GM23338 (cell line): ENCODE measurements around the gene CAMTA1. TPM values are rescaled to one million over a fixed set of nuclear protein-coding genes. Genes with fewer than 3 reads are reported as not detected.

Source experiments
- ATAC-seq: fragments of 200-7000 bp; cut with Tn5 transposase; 3 replicates; pipeline ENCODE4 v1.9.1; 2020
- DNase-seq: peaks from one replicate; pipeline ENCODE4 v3.0.0-alpha.2; 2015; ENCODE audit warnings: low spot score
- H2AFZ ChIP-seq: fragments of 200-600 bp; sonication (generic); 2 replicates; pipeline ENCODE4 v1.8.0; 2016; ENCODE audit warnings: antibody characterized with exemption, mild to moderate bottlenecking, moderate library complexity
- H3F3A ChIP-seq: fragments of 200-600 bp; sonication (generic); replicated peaks from 2 replicates; pipeline ENCODE4 v1.8.0; 2017; ENCODE audit warnings: antibody characterized with exemption, mixed run types, low read depth
- H3K27ac ChIP-seq: fragments of 200-600 bp; sonication (generic); 2 replicates; pipeline ENCODE4 v1.6.1; 2016; ENCODE audit warnings: low read depth
- H3K27me3 ChIP-seq: fragments of 200-600 bp; sonication (generic); 2 replicates; pipeline ENCODE4 v1.8.0; 2016; ENCODE audit warnings: mild to moderate bottlenecking, mixed run types, moderate library complexity; ENCODE audit not compliant: insufficient read depth
- H3K36me3 ChIP-seq: fragments of 200-600 bp; sonication (generic); 2 replicates; pipeline ENCODE4 v1.8.0; 2016; ENCODE audit warnings: mild to moderate bottlenecking; ENCODE audit not compliant: insufficient read depth
- H3K4me1 ChIP-seq: fragments of 200-600 bp; sonication (generic); 2 replicates; pipeline ENCODE4 v1.8.0; 2016; ENCODE audit warnings: mild to moderate bottlenecking, moderate library complexity; ENCODE audit not compliant: insufficient read depth
- H3K4me2 ChIP-seq: fragments of 200-600 bp; sonication (generic); 2 replicates; pipeline ENCODE4 v1.7.1; 2017; ENCODE audit warnings: mixed run types
- H3K4me3 ChIP-seq: fragments of 200-600 bp; sonication (generic); 2 replicates; pipeline ENCODE4 v1.6.1; 2016; ENCODE audit warnings: mixed run types
- H3K79me2 ChIP-seq: fragments of 200-600 bp; sonication (generic); replicated peaks from 2 replicates; pipeline ENCODE4 v1.8.0; 2017; ENCODE audit warnings: mild to moderate bottlenecking; ENCODE audit not compliant: insufficient read depth
- H3K9me2 ChIP-seq: fragments of 200-600 bp; sonication (generic); 2 replicates; pipeline ENCODE4 v1.8.0; 2017; ENCODE audit not compliant: insufficient read depth
- H4K20me1 ChIP-seq: fragments of 200-600 bp; sonication (generic); replicated peaks from 2 replicates; pipeline ENCODE4 v1.8.0; 2017; ENCODE audit warnings: mild to moderate bottlenecking; ENCODE audit not compliant: insufficient read depth
- H3K27ac Mint-ChIP-seq: 2 replicates; pipeline ENCODE4 v1.8.0; 2020; ENCODE audit warnings: inconsistent platforms, mild to moderate bottlenecking, moderate library complexity, mixed read lengths
- H3K27me3 Mint-ChIP-seq: 3 replicates; pipeline ENCODE4 v1.8.0; 2022; ENCODE audit warnings: low read depth, mild to moderate bottlenecking, moderate library complexity, mixed read lengths, inconsistent platforms; ENCODE audit not compliant: insufficient read depth, poor library complexity
- H3K36me3 Mint-ChIP-seq: 3 replicates; pipeline ENCODE4 v1.8.0; 2021; ENCODE audit warnings: low read depth, mild to moderate bottlenecking, inconsistent platforms, moderate library complexity, mixed read lengths
- H3K4me1 Mint-ChIP-seq: 3 replicates; pipeline ENCODE4 v1.8.0; 2020; ENCODE audit warnings: mild to moderate bottlenecking, inconsistent platforms, mixed read lengths
- H3K4me3 Mint-ChIP-seq: 3 replicates; pipeline ENCODE4 v1.8.0; 2021; ENCODE audit warnings: moderate library complexity, mild to moderate bottlenecking, inconsistent platforms, mixed read lengths
- H3K9me3 Mint-ChIP-seq: 3 replicates; pipeline ENCODE4 v1.8.0; 2020; ENCODE audit warnings: moderate library complexity, mild to moderate bottlenecking, inconsistent platforms, mixed read lengths
- CREB1 ChIP-seq: fragments of 250-450 bp; sonication (Bioruptor Pico); IDR thresholded peaks from 2 replicates; pipeline ENCODE4 v1.5.0; 2020; ENCODE audit warnings: low read depth, mild to moderate bottlenecking, moderate library complexity
- ETS1 ChIP-seq: IDR thresholded peaks from 2 replicates; pipeline ENCODE4 v1.6.1; 2016; ENCODE audit warnings: antibody characterized with exemption
- EZH2 ChIP-seq: fragments of 200-600 bp; sonication (generic); IDR thresholded peaks from one replicate; pipeline ENCODE4 v1.8.0; 2017; ENCODE audit warnings: antibody characterized with exemption, mild to moderate bottlenecking, low read depth; ENCODE audit not compliant: unreplicated experiment
- EZH2phosphoT487 ChIP-seq: fragments of 200-600 bp; sonication (generic); IDR thresholded peaks from one replicate; pipeline ENCODE4 v1.8.1; 2018; ENCODE audit warnings: antibody characterized with exemption; ENCODE audit not compliant: unreplicated experiment
- JUNB ChIP-seq: IDR thresholded peaks from one replicate; pipeline ENCODE4 v1.6.1; 2016; ENCODE audit warnings: antibody characterized with exemption; ENCODE audit not compliant: unreplicated experiment
- NANOG ChIP-seq: IDR thresholded peaks from 2 replicates; pipeline ENCODE4 v1.6.1; 2016; ENCODE audit warnings: antibody characterized with exemption, borderline replicate concordance
- POLR2AphosphoS5 ChIP-seq: IDR thresholded peaks from 2 replicates; pipeline ENCODE4 v1.6.1; 2016; ENCODE audit warnings: antibody characterized with exemption, low read depth
- REST ChIP-seq: IDR thresholded peaks from one replicate; pipeline ENCODE4 v1.6.1; 2018; ENCODE audit warnings: antibody characterized with exemption; ENCODE audit not compliant: unreplicated experiment
- STAT1 ChIP-seq: IDR thresholded peaks from one replicate; pipeline ENCODE4 v1.6.1; 2016; ENCODE audit warnings: antibody characterized with exemption; ENCODE audit not compliant: unreplicated experiment
- ZNF114 ChIP-seq: fragments of 250-450 bp; sonication (Bioruptor Pico); IDR thresholded peaks from 2 replicates; pipeline ENCODE4 v1.5.0; 2020; ENCODE audit warnings: mild to moderate bottlenecking, moderate library complexity
- ZNF331 ChIP-seq: fragments of 250-450 bp; sonication (Bioruptor Pico); IDR thresholded peaks from 2 replicates; pipeline ENCODE4 v1.5.0; 2020; ENCODE audit warnings: low read depth, mild to moderate bottlenecking, moderate library complexity
- ZNF462 ChIP-seq: fragments of 250-450 bp; sonication (Bioruptor Pico); IDR thresholded peaks from 2 replicates; pipeline ENCODE4 v1.5.0; 2020; ENCODE audit warnings: mild to moderate bottlenecking, moderate library complexity
- polyA plus RNA-seq: library from polyadenylated mRNA; unstranded; fragments of >200 nt; fragmentation: Nextera tagmentation; extraction: Ambion mirVana; gene quantifications from 2 replicates; pipeline ENCODE4 v1.2.1, GENCODE V29; 2016
- total RNA-seq: library from RNA; depleted of rRNA; stranded (reverse); fragments of >200 nt; shearing (Covaris generic); gene quantifications from 2 replicates; pipeline ENCODE4 v1.2.3, GENCODE V29; 2014
- TF ChIP-seq, protein P1 (sequence below), 2 experiments: fragments of 200-600 bp in 1 of 2; sonication (generic) in 1 of 2; conservative IDR thresholded peaks; 2 replicates each; pipeline versions ENCODE4 v1.5.1 to v1.6.1; 2016 to 2017; ENCODE audit warnings: antibody characterized with exemption in 2 of 2, low read depth in 2 of 2, mild to moderate bottlenecking in 2 of 2, moderate library complexity in 1 of 2

The CAMTA1 gene
- total and polyA plus RNA-seq, 2 experiments from 2014 or later = 115 to 519 TPM

GRCh38 chr1:7383671-7384520 is 598.6 kb downstream of the CAMTA1 start:
- Histone ChIP-seq H3F3A (no peaks in the 10 kb centered on the region), H3K4me2 (no peak overlapping the region), H3K36me3 (no peaks in the 10 kb centered on the region), H3K9me2 (no peaks in the 10 kb centered on the region), H3K27me3 (no peaks in the 10 kb centered on the region), H3K27ac (no peak overlapping the region), H3K4me3 (no peak overlapping the region), H3K4me1 (peaks cover 12% of the 10 kb centered on the region), H3K79me2 (no peaks in the 10 kb centered on the region), H4K20me1 (no peaks in the 10 kb centered on the region), H2AFZ (no peak overlapping the region)
- H3K4me1 Mint-ChIP-seq = peaks cover 28% of the 10 kb centered on the region
- H3K9me3 Mint-ChIP-seq = no peaks in the 10 kb centered on the region; the same call in 2 of the 3 replicates
- H3K4me3 Mint-ChIP-seq = no peak overlapping the region
- H3K27ac Mint-ChIP-seq = no peak overlapping the region
- peaks cover 7% of the 10 kb centered on the region for H3K27me3 Mint-ChIP-seq
- ATAC-seq = no peak
- H3K36me3 Mint-ChIP-seq = no peaks in the 10 kb centered on the region
- DNase-seq = no peak
- no peak for TF ChIP-seq EZH2phosphoT487
- TF ChIP-seq ZNF331 (CRISPR knock-in tag) = no peak
- TF ChIP-seq ZNF462 (CRISPR knock-in tag) = no peak
- no peak for TF ChIP-seq JUNB
- TF ChIP-seq, protein P1, sequence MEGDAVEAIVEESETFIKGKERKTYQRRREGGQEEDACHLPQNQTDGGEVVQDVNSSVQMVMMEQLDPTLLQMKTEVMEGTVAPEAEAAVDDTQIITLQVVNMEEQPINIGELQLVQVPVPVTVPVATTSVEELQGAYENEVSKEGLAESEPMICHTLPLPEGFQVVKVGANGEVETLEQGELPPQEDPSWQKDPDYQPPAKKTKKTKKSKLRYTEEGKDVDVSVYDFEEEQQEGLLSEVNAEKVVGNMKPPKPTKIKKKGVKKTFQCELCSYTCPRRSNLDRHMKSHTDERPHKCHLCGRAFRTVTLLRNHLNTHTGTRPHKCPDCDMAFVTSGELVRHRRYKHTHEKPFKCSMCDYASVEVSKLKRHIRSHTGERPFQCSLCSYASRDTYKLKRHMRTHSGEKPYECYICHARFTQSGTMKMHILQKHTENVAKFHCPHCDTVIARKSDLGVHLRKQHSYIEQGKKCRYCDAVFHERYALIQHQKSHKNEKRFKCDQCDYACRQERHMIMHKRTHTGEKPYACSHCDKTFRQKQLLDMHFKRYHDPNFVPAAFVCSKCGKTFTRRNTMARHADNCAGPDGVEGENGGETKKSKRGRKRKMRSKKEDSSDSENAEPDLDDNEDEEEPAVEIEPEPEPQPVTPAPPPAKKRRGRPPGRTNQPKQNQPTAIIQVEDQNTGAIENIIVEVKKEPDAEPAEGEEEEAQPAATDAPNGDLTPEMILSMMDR (conservative IDR thresholded peaks at IDR 0.05; ENCODE audit: low read depth in 2 of 2) = no peak
- TF ChIP-seq CREB1 (CRISPR knock-in tag) = no peak
- TF ChIP-seq REST = no peak
- TF ChIP-seq EZH2 = no peak
- TF ChIP-seq ZNF114 = no peak
- no peak for TF ChIP-seq ETS1
- TF ChIP-seq STAT1 = no peak
- TF ChIP-seq POLR2AphosphoS5 = no peak
- TF ChIP-seq NANOG = no peak
